Fibroblast of peridontal ligament (primary cell): ENCODE data around the gene ALG12.

Experiments used
- DNase-seq: peaks from one replicate; pipeline ENCODE4 v3.0.0-alpha.2; 2010; ENCODE audit errors: extremely low read depth

The ALG12 gene

DNA sequence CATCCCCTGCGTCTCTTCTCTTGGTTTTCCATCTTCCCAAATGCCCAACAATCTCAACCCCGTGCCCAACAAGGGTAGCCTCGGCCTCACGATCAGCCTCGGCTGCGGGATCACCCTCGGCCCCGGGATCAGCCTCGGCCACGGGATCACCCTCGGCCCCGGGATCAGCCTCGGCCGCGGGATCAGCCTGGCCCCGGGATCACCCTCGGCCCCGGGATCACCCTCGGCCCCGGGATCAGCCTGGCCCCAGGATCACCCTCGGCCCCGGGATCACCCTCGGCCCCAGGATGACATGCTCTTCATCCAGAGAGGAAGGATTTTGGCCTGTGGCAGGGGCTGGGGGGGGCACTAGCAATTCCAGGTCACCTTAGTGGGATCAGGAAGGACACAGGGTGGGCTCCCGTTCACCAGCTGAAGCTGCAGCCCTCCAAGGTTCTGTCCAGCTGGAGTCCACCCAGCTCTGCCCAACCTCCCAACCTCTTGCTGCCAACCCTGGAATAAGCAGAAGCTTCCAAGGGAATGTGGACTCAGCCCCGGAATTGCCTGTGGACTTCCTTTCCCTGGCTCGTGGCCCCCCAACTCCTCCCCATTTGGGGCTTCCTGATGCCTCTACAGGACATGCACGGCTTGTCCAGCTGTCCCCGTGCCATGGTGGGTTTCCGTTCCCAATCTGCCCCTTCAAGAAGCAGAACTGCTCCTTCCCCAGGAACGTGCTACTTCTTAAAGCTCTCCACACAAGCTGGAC is 6.2 kb downstream of the ALG12 start:
- DNase-seq = no peak

DNA sequence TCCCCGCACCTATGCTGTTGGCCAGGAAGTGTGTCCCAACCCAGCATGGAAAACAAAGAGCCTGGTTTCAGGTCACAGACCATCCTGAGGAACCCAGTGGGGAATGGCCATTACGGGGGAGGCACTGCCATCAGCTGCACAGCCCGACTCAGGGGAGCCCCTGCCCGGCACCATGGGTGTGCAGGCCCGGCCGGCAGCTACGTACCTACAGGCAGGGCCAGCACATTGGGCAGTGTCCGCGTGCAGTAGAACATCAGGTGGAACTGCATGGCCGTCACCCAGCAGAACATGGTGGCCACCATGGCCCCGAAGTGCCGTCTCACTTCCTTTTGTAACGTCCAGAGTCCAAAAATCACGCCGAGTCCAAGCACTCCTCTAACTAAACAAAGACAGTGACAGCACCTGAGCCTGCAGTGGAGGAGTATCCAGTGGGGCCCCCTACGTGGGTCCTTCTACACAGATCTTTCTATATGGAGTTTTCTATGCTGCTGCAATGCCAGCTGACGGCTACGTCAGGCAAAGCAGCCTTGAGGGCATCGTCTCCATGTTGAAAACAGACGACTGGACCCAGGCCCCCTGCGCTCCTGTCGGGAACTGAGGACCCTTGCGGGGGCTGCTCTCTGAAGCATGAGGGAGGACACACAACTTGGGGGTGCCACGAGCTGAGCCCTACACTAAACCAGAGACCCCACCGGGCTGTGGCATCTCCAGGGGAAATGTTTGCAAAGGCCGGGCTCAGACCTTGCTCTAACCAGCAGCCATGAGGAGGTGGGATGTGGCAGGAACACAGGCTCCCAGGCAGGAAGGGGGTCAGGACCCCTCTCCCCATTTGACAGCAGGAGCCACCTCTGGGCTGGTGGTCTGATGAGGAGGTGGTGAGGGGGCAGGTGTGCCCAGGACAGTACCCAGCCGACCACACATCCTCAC is 7.7 kb downstream of the ALG12 start:
- no peak for DNase-seq

DNA sequence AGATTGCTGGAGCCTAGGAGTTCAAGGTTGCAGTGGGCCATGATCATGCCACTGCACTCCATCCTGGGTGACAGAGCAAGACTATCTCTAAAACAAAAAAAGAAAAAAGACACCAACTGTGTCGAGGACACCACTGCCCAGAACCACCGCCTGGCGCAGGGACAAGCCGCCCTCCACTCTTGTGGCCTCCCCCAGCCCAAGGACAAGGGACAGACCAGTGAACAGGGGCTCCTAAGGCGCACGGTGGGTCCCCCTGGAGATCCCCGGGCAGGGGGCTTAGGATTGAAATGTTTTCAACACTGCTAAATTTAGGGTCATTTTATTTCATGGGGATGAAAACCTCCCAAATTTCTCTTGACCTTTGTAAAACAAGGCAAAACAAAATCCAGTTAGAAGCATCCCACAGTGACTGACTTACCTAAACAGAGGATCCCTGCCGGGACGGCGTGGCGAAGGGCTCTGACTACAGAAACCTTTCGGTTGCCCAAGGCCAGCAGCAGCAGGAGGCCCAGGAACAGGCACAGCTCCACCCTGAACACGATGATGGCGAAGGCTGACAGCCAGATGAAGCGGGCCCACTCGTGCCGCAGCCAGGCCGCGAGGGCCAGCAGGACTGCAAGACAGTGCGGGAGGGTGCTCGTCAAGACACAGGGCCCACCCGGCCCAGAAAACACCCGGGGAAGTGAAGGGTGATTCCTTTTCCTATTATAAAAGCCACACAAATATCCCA is 8.6 kb downstream of the ALG12 start:
- DNase-seq = no peak

DNA sequence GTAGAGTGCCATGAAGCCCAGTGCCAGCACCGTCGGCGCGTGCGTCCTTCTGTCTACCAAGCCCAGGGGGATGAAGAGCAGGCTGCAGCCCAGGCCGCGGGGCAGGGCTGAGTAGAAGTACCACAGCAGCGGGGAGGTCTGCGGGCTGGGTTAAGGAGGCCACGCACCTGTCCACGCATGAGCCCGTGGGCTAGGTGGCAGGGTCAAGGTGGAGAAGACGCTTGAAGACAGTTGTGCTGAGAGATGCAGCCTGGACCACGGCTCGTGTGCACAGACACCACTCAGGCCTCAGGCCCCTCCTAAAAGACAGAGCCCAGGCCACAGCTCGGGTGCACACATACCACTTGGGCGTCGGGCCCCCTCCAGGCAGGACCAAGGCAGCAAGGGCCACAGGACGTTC is 10.4 kb downstream of the ALG12 start:
- no peak for DNase-seq

DNA sequence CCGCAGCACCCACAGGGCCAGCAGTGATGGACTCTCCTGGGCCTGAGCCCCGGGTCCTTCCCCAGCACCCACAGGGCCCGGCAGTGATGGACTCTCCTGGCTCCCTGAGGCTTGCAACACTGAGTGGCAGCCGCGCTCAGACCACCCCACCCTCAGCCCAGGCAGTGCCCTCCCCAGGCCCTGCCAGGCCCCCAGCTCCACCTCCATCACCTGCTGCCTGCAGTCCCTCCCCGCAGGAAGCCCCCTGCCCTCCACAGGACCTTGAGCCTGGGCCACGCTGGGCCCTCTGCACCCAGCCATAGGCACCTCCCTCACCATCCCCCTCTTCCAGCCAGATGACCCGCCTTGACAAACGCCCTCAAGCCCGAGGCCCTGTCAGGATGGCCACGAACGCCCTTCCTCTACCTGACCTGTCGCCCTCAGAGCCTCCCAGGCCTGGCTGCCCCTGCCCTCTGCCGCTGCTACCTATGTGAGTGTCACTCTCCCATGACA is 11.4 kb downstream of the ALG12 start:
- no peak for DNase-seq

DNA sequence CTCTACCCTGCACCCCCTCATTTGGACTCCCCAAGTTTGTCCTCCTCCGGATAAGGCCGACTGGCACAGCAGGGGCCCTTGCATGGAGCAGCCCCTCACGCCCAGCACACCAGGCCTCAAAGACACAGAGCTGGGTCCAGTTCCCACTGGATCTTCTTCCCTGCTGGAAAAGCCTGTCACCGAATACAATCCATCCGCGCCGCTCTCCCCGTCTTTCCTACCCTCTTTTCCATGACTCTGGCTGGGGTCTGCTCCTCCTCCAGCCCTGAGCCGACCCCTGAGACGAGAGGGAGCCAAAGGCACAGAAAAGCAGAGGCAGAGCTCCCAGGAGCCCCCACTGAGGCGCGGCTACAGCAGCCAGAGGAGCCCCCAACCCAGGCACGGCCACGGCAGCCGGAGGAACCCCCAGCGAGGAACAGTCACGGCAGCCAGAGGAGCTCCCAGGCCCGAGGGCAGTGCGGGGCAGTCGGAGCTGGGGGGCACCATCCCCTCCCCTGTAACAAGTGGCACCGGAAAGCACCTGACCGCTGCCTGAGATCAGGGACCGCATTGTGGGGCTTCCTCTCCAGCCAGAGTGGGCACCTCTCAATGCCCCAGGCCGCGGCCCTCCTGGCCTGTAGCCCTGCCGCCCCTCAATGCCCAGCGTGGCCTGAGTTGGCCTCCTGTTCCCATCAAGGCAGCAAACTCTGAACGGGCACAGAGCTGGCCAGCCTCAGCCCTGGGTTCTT is 12.0 kb downstream of the ALG12 start:
- DNase-seq = no peak

DNA sequence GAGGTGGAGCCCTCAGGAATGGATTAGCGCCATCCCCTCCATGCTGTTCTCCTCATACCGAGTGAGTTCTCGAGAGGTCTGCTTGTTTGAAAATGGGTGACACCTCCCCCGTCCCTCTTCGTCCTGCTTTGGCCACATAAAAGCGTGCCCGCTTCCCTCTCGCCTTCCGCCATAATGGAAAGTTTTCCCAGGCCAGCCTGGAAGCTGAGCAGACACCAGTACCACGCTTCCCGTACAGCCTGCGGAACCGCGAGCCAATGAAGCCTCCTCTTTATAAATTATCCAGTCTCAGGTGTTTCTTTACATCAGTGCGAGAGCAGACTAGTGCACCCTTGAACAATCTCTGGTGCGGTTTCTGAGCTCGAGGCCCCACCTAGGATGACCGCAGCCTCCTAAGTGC is 12.8 kb downstream of the ALG12 start:
- no peak for DNase-seq

DNA sequence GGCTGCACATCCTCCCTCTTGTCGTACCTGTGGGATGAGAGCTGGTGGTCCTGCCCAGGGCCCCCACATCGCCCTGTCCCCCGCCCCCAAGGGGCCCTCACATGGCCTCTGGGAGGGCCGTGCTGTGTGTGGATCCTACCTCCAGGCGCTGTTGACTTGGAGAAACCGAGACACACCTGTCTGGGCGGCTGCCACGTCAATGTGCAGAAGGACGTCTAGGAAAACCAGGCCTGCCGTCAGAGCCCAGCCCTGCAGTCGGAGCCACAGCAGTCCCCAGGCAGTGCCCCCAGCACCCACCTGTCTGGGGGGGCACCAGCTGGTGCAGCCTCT is 14.2 kb downstream of the ALG12 start:
- DNase-seq = no peak

DNA sequence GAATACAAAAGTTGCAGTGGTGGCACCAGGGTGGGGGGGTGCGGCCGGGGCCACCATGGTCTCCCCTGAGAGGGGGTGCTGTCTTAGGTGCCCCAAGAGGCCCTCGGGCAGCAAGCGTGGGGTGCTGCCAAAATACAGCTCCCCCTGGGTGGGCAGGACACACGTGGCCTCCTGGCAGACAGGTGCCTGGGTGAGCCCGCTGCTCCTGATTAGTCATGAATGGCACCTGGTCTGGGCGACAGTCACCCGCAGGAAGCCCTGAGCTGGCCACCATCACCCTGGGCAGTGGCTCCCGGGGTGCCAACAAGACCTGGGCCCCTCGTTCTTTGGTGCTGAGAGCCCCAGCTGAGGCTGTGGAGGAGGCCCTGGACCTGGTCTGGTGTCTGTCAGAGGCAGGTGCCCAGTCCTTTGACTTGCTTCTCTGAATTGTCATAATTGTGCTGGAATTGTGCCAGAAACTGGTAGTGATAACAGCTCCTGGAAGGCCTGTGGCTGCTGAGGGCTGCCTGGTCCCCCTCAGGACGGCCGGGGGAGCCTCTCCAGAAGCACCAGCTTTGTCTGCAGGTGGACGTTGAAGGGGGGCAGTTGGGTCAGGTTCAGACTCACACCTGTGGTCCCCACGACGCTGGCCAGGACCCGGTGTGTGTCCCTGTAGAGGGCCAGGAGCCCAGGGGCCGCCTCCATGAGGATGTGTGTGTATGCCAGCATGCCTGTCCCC is 14.8 kb downstream of the ALG12 start:
- no peak for DNase-seq

DNA sequence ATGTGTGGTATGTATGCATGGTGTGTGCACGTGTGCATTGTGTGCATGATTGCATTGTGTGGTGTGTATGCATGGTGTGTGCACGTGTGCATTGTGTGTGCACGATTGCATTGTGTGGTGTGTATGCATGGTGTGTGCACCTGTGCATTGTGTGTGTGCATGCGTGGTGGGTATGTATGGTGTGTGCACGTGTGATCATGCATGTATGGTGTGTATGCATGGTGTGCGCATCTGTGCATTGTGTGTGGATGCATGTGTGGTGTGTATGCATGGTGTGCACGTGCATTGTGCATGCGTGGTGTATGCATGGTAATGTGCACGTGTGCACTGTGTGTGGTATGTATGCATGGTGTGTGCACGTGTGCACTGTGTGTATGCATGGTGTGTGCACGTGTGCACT is 16.8 kb downstream of the ALG12 start:
- DNase-seq = no peak

DNA sequence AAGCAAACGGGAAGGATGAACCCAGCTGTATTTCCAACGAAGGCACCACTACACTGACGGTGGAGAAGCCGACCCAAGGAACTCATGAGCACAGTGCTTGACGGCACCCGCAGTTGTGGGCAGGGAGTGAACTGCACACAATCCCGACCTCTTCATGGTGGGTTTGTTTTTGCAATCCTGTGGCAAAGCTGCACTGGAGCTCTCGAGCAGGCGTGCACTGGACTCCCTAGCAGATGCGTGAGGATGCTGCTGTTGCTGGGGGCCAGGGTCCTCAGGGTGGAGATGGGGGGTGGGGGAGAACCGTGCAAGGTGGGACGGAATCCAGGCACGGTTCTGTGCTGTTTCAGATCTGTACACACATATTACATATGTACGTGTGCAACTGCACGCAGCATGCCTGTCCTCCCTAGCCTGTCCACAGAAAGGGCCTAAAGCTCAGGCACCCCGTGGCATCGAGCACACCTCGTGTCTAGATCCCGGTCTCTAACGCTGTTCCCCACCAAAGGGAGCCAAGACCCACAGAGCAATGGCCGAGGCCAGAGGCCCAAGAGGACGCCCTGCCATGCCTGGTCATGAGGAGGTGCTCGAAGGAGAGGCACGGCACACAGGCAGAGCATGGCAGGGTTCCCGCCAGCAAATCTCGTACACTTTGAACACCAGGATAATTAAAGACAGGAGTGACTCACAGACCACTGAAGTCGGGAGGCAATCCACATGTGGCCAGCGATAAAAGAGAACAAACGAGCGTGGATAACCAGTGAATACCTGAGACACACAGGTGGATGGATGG is 17.6 kb downstream of the ALG12 start:
- no peak for DNase-seq

DNA sequence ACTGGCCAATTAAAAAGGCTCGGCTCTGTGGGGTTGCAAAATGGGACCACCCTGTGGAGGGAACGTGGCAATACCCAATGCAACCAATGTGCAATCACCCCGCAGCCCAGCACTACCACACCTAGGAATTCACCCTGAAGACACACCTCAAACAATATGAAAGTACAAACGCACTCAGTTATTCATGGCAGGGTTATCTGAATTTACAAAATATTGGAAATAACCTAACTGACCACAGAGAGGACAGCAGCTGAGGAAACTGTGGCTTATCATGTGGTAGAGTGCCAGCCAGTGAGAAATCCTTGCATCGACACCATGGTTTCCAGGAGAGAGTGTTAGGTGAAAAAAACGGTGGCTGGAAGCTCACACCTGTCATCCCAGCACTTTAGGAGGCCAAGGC is 18.7 kb downstream of the ALG12 start:
- no peak for DNase-seq

DNA sequence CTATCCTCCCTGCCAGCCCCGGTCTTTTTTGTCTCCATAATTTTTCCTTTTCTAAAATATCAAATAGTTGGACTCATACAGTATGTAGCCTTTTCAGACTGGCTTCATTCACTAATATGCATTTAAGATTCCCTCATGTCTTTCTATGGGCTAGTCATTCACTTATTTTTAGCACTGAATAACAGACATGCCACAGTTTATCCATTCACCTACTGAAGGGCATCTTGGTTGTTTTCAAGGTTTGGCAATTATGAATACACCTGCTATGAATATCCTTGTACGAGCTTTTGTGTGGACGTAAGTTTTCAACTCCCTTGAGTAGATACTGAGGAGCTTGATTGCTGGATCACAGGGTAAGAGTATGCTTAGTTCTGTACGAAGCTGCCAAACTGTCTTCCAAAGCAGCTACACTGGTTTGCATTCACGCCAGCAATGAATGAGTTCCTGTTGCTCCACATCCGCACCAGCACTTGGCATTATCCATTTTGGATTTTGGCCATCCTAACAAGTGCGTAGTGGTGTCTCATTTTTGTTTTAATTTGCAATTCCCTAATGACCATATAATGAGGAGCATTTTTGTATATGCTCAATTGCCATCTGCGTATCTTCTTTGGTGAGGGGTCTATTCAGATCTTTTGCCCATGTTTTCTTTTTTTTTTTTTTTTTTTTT is 21.1 kb downstream of the ALG12 start:
- no peak for DNase-seq

DNA sequence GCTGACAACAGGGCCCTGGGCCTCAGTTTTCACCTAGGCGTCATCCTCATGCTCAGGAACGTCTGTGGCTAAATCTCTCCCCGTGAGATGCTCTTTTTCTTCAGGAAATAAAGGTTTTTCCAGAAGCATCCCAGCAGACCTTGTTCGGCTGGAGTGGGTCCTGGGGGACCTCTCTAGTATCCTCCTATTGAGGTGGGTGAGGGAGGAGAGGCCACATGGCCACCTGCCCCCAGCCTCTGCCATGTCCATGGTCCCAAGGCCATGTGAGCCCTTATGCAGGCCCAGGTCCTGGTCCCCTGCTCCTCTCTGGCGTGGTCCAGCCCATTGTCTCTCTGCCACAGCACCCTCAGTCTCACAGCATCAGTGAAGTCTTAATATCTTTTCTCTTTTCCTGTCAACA is 22.0 kb downstream of the ALG12 start:
- no peak for DNase-seq

DNA sequence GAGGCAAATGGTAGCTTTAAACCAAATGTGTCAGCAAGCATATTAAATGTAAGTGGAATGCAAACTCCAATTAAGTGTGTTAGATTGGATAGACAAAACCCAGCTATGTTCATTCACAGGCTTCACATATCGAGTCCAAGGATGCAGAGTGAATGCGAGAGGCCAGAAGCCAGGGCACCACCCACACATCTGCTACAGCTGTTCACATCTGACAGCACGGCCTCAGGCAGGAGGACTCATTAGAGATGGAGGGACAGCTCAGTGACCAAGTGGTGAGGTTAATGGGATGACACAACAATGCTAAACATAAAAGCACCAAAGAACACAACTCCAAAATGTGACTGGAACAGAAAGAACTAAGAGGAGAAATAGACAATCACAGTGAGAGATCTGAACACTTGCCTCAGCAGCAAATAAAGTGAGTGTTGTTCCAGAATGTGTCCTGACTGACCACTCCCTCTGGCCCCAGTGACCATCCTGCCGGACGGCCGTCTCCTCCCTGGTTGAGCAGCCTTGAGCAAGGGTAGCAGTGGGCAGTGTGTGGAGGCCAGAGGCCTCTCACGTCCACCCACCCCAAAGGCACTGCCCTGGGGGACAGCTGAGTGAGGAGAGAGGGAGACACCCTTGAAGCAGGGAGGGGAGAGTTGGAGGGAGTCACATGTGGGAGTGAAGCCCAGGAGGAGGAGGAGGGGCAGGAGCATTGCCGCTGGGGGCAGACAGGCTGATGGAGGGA is 23.8 kb downstream of the ALG12 start:
- DNase-seq = no peak

DNA sequence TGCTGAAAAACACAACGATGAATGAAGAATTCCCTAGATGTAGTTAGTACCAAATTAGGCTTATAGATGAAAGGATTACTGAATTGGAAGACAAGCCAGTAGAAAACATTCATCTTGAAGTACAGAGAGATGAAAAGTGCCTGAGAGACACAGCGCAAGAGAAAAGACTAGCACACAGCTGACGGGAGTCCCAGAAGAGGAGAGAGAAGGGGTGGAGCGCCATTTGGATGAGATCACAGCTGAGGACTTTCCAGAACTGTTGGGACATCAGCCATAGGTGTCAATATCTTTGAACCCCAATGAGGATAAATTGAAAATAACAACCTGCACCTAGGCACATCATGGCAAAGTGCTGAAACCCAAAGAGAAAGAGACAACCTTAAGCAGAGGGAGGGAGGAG is 25.2 kb downstream of the ALG12 start:
- DNase-seq = no peak

DNA sequence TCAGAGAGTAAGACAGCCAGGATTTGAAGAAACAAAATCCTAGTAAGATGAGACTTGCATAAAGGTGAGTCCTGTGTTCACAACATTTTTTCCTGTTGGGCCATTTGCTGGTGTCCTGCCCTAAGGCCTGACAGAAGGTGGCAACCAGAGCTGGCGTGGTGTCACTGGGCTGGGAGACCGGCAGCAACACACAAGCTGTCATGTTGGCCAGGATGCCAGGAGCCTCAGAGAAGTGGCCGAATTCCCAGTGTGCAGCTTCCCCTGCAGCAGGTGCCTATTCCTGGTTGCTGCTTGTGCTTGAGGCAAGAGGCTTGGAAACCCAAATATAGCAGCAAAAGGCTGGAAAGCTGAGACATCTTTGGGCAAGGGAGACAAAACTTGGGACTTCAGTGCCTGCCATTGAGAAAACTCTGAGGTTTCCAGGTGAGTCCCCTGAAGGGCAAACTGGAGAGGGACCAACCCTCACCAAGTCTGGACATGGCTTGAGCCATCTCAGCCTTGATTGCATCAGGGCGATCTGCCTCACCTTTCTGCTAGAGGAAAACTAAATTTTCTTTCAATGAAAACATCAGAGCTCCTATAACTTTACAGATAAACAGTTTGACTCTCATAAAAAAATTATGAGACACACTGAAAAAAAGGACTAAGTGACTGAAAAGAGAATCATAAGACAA is 25.9 kb downstream of the ALG12 start:
- no peak for DNase-seq

DNA sequence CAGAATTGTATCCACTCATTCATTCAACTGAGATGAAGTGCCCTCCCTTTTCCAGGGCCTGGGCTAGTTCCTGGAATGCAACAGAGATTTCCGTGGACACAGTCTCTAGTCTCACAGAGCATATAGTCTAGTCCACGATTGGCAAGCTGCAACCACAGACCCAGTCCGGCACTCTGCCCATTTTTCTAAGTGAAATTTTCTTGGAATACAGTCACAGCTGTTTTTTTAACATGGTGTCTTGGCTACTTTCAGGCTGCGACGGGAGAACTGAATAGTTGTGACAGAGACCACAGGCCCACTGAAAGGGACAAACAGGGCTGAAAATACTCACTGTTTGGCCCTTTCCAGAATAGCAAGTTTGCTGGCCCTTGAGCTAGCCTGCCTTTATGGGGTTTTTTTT is 29.2 kb downstream of the ALG12 start:
- no peak for DNase-seq

DNA sequence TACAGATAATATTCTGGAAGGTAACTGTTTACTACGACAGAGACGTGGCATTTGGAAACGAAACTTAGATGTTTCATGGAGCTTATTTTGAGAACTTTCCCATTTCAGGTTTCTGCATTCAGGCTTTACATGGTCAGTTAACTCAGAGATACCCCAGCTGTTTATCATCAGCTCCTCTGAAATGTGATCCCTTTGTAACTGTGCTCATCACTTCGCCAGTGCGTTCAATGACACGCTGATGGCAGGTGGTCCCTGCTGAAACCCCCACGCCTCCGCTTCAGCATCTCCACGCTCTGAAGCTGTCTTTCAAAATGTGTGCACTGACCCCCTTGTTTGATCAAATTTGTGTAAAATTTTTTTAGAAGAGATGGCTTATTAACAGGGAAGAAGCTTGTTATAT is 30.5 kb downstream of the ALG12 start:
- no peak for DNase-seq
